OCI-LY7 (cell line): ENCODE results near the gene MUC20. TPM values are rescaled to one million over a fixed set of nuclear protein-coding genes. Genes with fewer than 3 reads are reported as not detected.
"Not testable (repeated sequence)": the region's sequence is repeated elsewhere in the genome, so short reads cannot be mapped to it uniquely, and the experiment has no call there.

Experiments used
- BruUV-seq: library from RNA; stranded (reverse); fragments of 400-500 nt; replicated peaks from 2 replicates; lab custom pipeline; 2021; lab: Mats Ljungman, UMichigan
- CTCF ChIA-PET: fragments of 300-600 bp; sonication (Branson Sonifier 250); formaldehyde crosslinking; loops from one replicate; lab custom pipeline; 2022; ENCODE audit warnings: antibody characterized with exemption; ENCODE audit not compliant: unreplicated experiment; lab: Charles Lee
- POLR2A ChIA-PET: fragments of 300-600 bp; sonication (Branson Sonifier 250); formaldehyde crosslinking; loops from one replicate; lab custom pipeline; 2022; ENCODE audit warnings: antibody characterized with exemption; lab: Charles Lee
- DNase-seq: peaks from one replicate; pipeline ENCODE4 v3.0.0-alpha.2; 2015; ENCODE audit warnings: low spot score
- H2AFZ ChIP-seq: fragments of 200-600 bp; sonication (generic), shearing (Covaris generic); 2 replicates; pipeline ENCODE4 v1.6.1; 2014; ENCODE audit warnings: mild to moderate bottlenecking, antibody characterized with exemption, low read length, moderate library complexity
- H3K27ac ChIP-seq: fragments of 200-600 bp; sonication (generic); 2 replicates; pipeline ENCODE4 v1.5.1; 2014; ENCODE audit warnings: mixed run types, low read depth, mild to moderate bottlenecking, moderate library complexity, low read length, inconsistent platforms; ENCODE audit not compliant: poor library complexity, severe bottlenecking
- H3K36me3 ChIP-seq: fragments of 200-600 bp; sonication (generic); 2 replicates; pipeline ENCODE4 v1.6.1; 2014; ENCODE audit warnings: mild to moderate bottlenecking, antibody characterized with exemption, low read length, moderate library complexity, mixed read lengths; ENCODE audit not compliant: insufficient read depth
- H3K4me1 ChIP-seq: fragments of 200-600 bp; sonication (generic); 2 replicates; pipeline ENCODE4 v1.5.1; 2014; ENCODE audit warnings: mild to moderate bottlenecking, low read length; ENCODE audit not compliant: insufficient read depth, poor library complexity, severe bottlenecking
- H3K4me2 ChIP-seq: fragments of 200-600 bp; sonication (generic); 2 replicates; pipeline ENCODE4 v1.6.1; 2014; ENCODE audit warnings: mild to moderate bottlenecking, low read length
- H3K4me3 ChIP-seq: fragments of 200-600 bp; sonication (generic); 2 replicates; pipeline ENCODE4 v1.5.1; 2014; ENCODE audit warnings: mild to moderate bottlenecking, low read depth, low read length; ENCODE audit not compliant: poor library complexity, severe bottlenecking
- H3K79me2 ChIP-seq: fragments of 200-600 bp; sonication (generic); 2 replicates; pipeline ENCODE4 v1.6.1; 2016; ENCODE audit warnings: low read depth, mild to moderate bottlenecking, low read length, moderate library complexity, mixed read lengths; ENCODE audit not compliant: insufficient read depth
- H3K9me2 ChIP-seq: fragments of 200-600 bp; sonication (generic); 2 replicates; pipeline ENCODE4 v1.6.1; 2016; ENCODE audit warnings: mild to moderate bottlenecking, low read length, mixed read lengths; ENCODE audit not compliant: insufficient read depth
- H3K9me3 ChIP-seq: fragments of 200-600 bp; sonication (generic); 2 replicates; pipeline ENCODE4 v1.6.1; 2014; ENCODE audit warnings: mild to moderate bottlenecking, mixed run types, low read length, mixed read lengths
- H4K20me1 ChIP-seq: fragments of 200-600 bp; sonication (generic); 2 replicates; pipeline ENCODE4 v1.6.1; 2014; ENCODE audit warnings: mild to moderate bottlenecking, antibody characterized with exemption, low read length, moderate library complexity, mixed read lengths; ENCODE audit not compliant: insufficient read depth
- EZH2phosphoT487 ChIP-seq: fragments of 200-600 bp; sonication (generic); IDR thresholded peaks from 2 replicates; pipeline ENCODE4 v1.6.1; 2018; ENCODE audit warnings: low read depth, borderline replicate concordance, mild to moderate bottlenecking, mixed run types, antibody characterized with exemption, low read length, moderate library complexity, mixed read lengths
- intact Hi-C: fragments of 100-400 bp; cut with micrococcal nuclease; formaldehyde crosslinking; loops from one replicate; pipeline ENCODE4 v1.10.0; 2022; ENCODE audit not compliant: unreplicated experiment
- total RNA-seq, 2 experiments: library from RNA; depleted of rRNA in 1 of 2; stranded (reverse); fragments of >200 nt in 1 of 2; shearing (Covaris generic) in 1 of 2; gene quantifications; 2 replicates each; pipeline ENCODE4 v1.2.3, GENCODE V29; 2014 to 2022
- TF ChIP-seq, protein P1 (sequence below): fragments of 200-600 bp; sonication (generic); conservative IDR thresholded peaks from 2 replicates; pipeline ENCODE4 v1.5.1; 2014; ENCODE audit warnings: mild to moderate bottlenecking, antibody characterized with exemption, low read length, moderate library complexity, mixed read lengths

Gene MUC20
- total RNA-seq, 2 experiments from 2014 or later, result 0.40 to 1.1 TPM

GRCh38 chr3:195709676-195710085 lies 11.1 kb upstream of the MUC20 start:
- CTCF ChIA-PET, result no interaction called here
- POLR2A ChIA-PET, result interaction anchor here (0.6 kb wide), 1 partner anchor 1597 kb away, joined by 5 read pairs; no protein-coding TSS in a partner anchor
- Histone ChIP-seq H4K20me1 (no peaks in the 10 kb centered on the region), H3K9me2 (no peaks in the 10 kb centered on the region), H3K4me1 (peaks cover 5% of the 10 kb centered on the region), H3K79me2 (no peaks in the 10 kb centered on the region), H3K27ac (no peak overlapping the region), H3K4me2 (no peak overlapping the region), H3K4me3 (no peak overlapping the region), H3K9me3 (no peaks in the 10 kb centered on the region), H3K36me3 (no peaks in the 10 kb centered on the region), H2AFZ (no peak overlapping the region)
- DNase-seq, result no peak
- BruUV-seq, result no TSS peak
- intact Hi-C loops, result no loop called here
- no peak for TF ChIP-seq EZH2phosphoT487
- TF ChIP-seq, protein P1, sequence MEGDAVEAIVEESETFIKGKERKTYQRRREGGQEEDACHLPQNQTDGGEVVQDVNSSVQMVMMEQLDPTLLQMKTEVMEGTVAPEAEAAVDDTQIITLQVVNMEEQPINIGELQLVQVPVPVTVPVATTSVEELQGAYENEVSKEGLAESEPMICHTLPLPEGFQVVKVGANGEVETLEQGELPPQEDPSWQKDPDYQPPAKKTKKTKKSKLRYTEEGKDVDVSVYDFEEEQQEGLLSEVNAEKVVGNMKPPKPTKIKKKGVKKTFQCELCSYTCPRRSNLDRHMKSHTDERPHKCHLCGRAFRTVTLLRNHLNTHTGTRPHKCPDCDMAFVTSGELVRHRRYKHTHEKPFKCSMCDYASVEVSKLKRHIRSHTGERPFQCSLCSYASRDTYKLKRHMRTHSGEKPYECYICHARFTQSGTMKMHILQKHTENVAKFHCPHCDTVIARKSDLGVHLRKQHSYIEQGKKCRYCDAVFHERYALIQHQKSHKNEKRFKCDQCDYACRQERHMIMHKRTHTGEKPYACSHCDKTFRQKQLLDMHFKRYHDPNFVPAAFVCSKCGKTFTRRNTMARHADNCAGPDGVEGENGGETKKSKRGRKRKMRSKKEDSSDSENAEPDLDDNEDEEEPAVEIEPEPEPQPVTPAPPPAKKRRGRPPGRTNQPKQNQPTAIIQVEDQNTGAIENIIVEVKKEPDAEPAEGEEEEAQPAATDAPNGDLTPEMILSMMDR, result no peak

- BruUV-seq, H3K4me3 ChIP-seq, intact Hi-C loops, H3K79me2 ChIP-seq, CTCF ChIA-PET, H2AFZ ChIP-seq, H4K20me1 ChIP-seq, H3K4me1 ChIP-seq, H3K36me3 ChIP-seq, H3K27ac ChIP-seq, DNase-seq, H3K4me2 ChIP-seq, H3K9me2 ChIP-seq, H3K9me3 ChIP-seq: not testable (repeated sequence)
- POLR2A ChIA-PET, result interaction anchor here (0.6 kb wide), 1 partner anchor 1598 kb away, joined by 5 read pairs; no protein-coding TSS in a partner anchor
These were observed 10.5 kb upstream of the MUC20 start for GRCh38 chr3:195710126-195710905.

- BruUV-seq, H4K20me1 ChIP-seq, intact Hi-C loops, H3K36me3 ChIP-seq, H3K9me3 ChIP-seq, H3K4me2 ChIP-seq, CTCF ChIA-PET, H2AFZ ChIP-seq, H3K4me3 ChIP-seq, H3K79me2 ChIP-seq, H3K27ac ChIP-seq, H3K9me2 ChIP-seq, DNase-seq, H3K4me1 ChIP-seq: not testable (repeated sequence)
- POLR2A ChIA-PET, result interaction anchor here (0.5 kb wide), 1 partner anchor 229 kb away, joined by 5 read pairs; no protein-coding TSS in a partner anchor
These were observed 9.5 kb upstream of the MUC20 start for GRCh38 chr3:195711091-195711812.
